ENCODE results near the gene NMNAT2. TPM values are rescaled to one million over a fixed set of nuclear protein-coding genes. Genes with fewer than 3 reads are reported as not detected.

NMNAT2 gene
- total and polyA plus RNA-seq, 9 donors = 0.49 to 2.5 (median 0.98) TPM

GRCh38 chr1:183370399-183371058, 47.7 kb downstream of the NMNAT2 start:
- 55% methylated on average over 2 of the region's 8 CpGs for WGBS (ENCODE audit: insufficient coverage)
- Histone ChIP-seq H3K27me3 (ENCODE audit: control insufficient read depth, insufficient read depth, low read length) (peaks cover 3% of the 10 kb centered on the region), H3K9me3 (replicated peaks; ENCODE audit: control insufficient read depth, low read depth, low read length) (no peaks in the 10 kb centered on the region), H3K4me3 (ENCODE audit: low read length) (no peak overlapping the region), H3K36me3 (ENCODE audit: control insufficient read depth, insufficient read depth, low read length) (no peaks in the 10 kb centered on the region), H3K27ac (ENCODE audit: low read length) (no peak overlapping the region), H3K4me1 (ENCODE audit: control insufficient read depth, insufficient read depth, low read length) (peaks cover 4% of the 10 kb centered on the region)
- DNase-seq = no peak

DNA sequence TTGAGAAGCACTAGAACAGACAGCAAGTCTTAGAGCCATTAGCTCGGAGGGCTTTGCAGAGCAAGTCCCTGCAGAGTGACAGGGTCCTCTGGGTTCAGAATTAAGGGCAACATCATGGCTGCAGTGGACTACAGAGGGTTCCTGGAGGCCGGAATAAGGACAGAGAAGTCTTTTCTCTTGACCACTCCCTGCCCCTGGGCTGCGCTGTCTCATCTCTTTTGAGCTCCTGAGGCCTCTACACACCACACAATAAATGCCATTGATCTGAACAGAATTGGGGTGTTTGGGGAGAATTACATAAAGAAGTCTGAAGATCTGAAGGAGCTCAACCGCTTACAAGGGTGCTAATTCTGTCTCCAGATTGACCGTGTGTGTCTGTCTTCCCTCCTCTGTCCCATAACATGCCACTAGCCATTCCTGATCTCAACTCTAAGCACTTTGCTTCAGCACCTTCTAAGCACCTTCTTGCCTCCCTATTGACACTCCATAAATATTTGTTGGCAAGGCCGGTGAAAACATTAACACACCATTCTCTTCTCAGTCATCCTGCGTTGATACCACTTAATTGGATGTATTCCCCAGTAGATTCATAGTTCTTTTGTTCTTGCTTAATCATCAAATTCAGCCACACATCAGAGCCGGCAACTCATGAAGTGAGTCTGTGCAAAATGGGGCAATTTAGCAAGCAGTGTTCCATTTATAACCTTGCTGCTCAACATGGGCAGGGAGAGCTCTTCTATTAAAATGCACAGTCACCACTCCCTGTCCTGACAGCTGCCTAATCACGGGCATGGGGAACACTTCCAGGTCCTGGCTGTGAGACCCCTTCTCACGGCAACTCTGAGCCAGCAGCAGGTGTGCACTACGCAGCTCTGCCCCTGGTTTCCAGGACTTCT, 49.7 kb downstream of the NMNAT2 start:
- H3K4me1 ChIP-seq (ENCODE audit: control insufficient read depth, insufficient read depth, low read length) = peaks cover 4% of the 10 kb centered on the region
- no peaks in the 10 kb centered on the region for H3K36me3 ChIP-seq (ENCODE audit: control insufficient read depth, insufficient read depth, low read length)
- H3K9me3 ChIP-seq (replicated peaks; ENCODE audit: control insufficient read depth, low read depth, low read length) = no peaks in the 10 kb centered on the region
- H3K27me3 ChIP-seq (ENCODE audit: control insufficient read depth, insufficient read depth, low read length) = peaks cover 3% of the 10 kb centered on the region
- H3K27ac ChIP-seq (ENCODE audit: low read length) = no peak overlapping the region
- WGBS (ENCODE audit: insufficient coverage) = 53% methylated on average over 8 of the region's 11 CpGs
- H3K4me3 ChIP-seq (ENCODE audit: low read length) = no peak overlapping the region
- no peak for DNase-seq

DNA sequence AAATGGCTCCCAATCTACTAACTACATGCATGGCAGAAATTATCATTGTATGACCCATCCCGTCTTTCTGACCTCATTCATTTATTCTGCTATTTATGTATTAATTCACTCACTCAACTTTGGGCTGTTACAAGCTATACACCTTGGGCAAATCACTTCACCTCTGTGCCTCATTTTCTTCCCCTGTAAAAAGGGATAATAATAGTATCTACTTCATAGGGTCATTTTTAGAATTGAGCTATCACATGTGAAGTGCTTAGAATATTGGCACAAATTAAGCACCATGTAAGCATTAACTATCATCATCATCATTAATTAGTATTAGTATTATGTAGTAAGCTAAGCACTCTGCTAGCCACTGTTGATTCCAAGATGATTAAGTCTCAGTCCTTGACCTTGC, 52.1 kb downstream of the NMNAT2 start:
- no CpG with 5 or more reads among the region's 1 CpG for WGBS (ENCODE audit: insufficient coverage)
- peaks cover 3% of the 10 kb centered on the region for H3K27me3 ChIP-seq (ENCODE audit: control insufficient read depth, insufficient read depth, low read length)
- H3K27ac ChIP-seq (ENCODE audit: low read length) = no peak overlapping the region
- H3K36me3 ChIP-seq (ENCODE audit: control insufficient read depth, insufficient read depth, low read length) = no peaks in the 10 kb centered on the region
- no peak overlapping the region for H3K4me3 ChIP-seq (ENCODE audit: low read length)
- no peaks in the 10 kb centered on the region for H3K4me1 ChIP-seq (ENCODE audit: control insufficient read depth, insufficient read depth, low read length)
- DNase-seq = no peak
- H3K9me3 ChIP-seq (replicated peaks; ENCODE audit: control insufficient read depth, low read depth, low read length) = no peaks in the 10 kb centered on the region

DNA sequence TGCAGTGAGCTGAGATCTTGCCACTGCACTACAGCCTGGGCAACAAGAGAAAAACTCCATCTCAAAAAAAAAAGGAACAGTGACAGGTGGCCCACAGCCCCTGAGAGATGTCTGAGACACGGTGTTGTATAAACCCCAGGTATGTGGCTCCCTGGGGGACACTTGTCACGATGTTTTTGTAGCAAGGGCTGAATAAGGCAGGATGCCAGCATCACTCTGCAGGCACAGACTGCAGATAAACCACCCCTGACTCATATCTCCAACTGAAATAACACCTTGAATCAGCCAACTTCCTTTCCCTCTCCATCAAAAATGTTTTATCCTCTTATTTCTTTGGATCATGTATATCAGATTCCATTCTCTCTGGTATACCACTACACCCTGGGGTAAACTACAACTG, 52.5 kb downstream of the NMNAT2 start:
- WGBS (ENCODE audit: insufficient coverage) = no CpG with 5 or more reads among the region's 2 CpGs
- no peaks in the 10 kb centered on the region for H3K4me1 ChIP-seq (ENCODE audit: control insufficient read depth, insufficient read depth, low read length)
- no peaks in the 10 kb centered on the region for H3K9me3 ChIP-seq (replicated peaks; ENCODE audit: control insufficient read depth, low read depth, low read length)
- H3K27me3 ChIP-seq (ENCODE audit: control insufficient read depth, insufficient read depth, low read length) = peaks cover 3% of the 10 kb centered on the region
- H3K4me3 ChIP-seq (ENCODE audit: low read length) = no peak overlapping the region
- H3K27ac ChIP-seq (ENCODE audit: low read length) = no peak overlapping the region
- no peak for DNase-seq
- no peaks in the 10 kb centered on the region for H3K36me3 ChIP-seq (ENCODE audit: control insufficient read depth, insufficient read depth, low read length)

GRCh38 chr1:183365093-183365492, 53.1 kb downstream of the NMNAT2 start:
- H3K27ac ChIP-seq (ENCODE audit: low read length) = no peak overlapping the region
- H3K9me3 ChIP-seq (replicated peaks; ENCODE audit: control insufficient read depth, low read depth, low read length) = no peaks in the 10 kb centered on the region
- no peaks in the 10 kb centered on the region for H3K36me3 ChIP-seq (ENCODE audit: control insufficient read depth, insufficient read depth, low read length)
- DNase-seq = no peak
- H3K27me3 ChIP-seq (ENCODE audit: control insufficient read depth, insufficient read depth, low read length) = no peaks in the 10 kb centered on the region
- peaks cover 5% of the 10 kb centered on the region for H3K4me1 ChIP-seq (ENCODE audit: control insufficient read depth, insufficient read depth, low read length)
- 76% methylated on average over 4 of the region's 4 CpGs for WGBS (ENCODE audit: insufficient coverage)
- H3K4me3 ChIP-seq (ENCODE audit: low read length) = no peak overlapping the region

- WGBS (ENCODE audit: insufficient coverage) = no CpG with 5 or more reads among the region's 3 CpGs
- Histone ChIP-seq H3K27ac (ENCODE audit: low read length) (no peak overlapping the region), H3K36me3 (ENCODE audit: control insufficient read depth, insufficient read depth, low read length) (no peaks in the 10 kb centered on the region), H3K4me3 (ENCODE audit: low read length) (no peak overlapping the region), H3K9me3 (replicated peaks; ENCODE audit: control insufficient read depth, low read depth, low read length) (no peaks in the 10 kb centered on the region), H3K4me1 (ENCODE audit: control insufficient read depth, insufficient read depth, low read length) (peaks cover 5% of the 10 kb centered on the region), H3K27me3 (ENCODE audit: control insufficient read depth, insufficient read depth, low read length) (no peaks in the 10 kb centered on the region)
- no peak for DNase-seq
These were observed 54.2 kb downstream of the NMNAT2 start for GRCh38 chr1:183363972-183364371.

- no peaks in the 10 kb centered on the region for H3K36me3 ChIP-seq (ENCODE audit: control insufficient read depth, insufficient read depth, low read length)
- no peaks in the 10 kb centered on the region for H3K9me3 ChIP-seq (replicated peaks; ENCODE audit: control insufficient read depth, low read depth, low read length)
- 57% methylated on average over 3 of the region's 4 CpGs for WGBS (ENCODE audit: insufficient coverage)
- H3K27ac ChIP-seq (ENCODE audit: low read length) = no peak overlapping the region
- no peak overlapping the region for H3K4me3 ChIP-seq (ENCODE audit: low read length)
- peaks cover 5% of the 10 kb centered on the region for H3K4me1 ChIP-seq (ENCODE audit: control insufficient read depth, insufficient read depth, low read length)
- DNase-seq = no peak
- H3K27me3 ChIP-seq (ENCODE audit: control insufficient read depth, insufficient read depth, low read length) = no peaks in the 10 kb centered on the region
These were observed 57.1 kb downstream of the NMNAT2 start for GRCh38 chr1:183361081-183361480.

DNA sequence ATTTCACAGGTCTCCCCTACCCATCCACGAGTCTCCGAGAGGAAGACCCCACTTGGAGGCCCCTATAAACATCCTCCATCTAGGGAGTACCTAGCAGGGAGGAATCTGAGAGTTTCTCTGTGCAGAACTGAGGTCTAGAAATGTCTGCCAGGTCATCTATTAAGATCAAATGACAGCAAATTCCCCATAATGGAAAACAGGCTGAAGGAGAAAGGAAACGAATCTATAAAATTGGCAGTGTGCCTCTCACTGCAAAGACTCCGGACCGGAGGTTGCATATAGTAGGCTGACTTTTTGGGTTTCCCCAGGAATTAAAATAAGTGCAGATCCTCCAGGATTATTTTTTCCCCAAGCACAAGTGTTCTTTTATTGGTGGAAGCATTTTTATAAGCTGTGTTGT, 57.7 kb downstream of the NMNAT2 start:
- no peaks in the 10 kb centered on the region for H3K9me3 ChIP-seq (replicated peaks; ENCODE audit: control insufficient read depth, low read depth, low read length)
- no peak overlapping the region for H3K27ac ChIP-seq (ENCODE audit: low read length)
- peaks cover 5% of the 10 kb centered on the region for H3K4me1 ChIP-seq (ENCODE audit: control insufficient read depth, insufficient read depth, low read length)
- no peaks in the 10 kb centered on the region for H3K36me3 ChIP-seq (ENCODE audit: control insufficient read depth, insufficient read depth, low read length)
- no peak overlapping the region for H3K4me3 ChIP-seq (ENCODE audit: low read length)
- peak; percentile 75 for DNase-seq
- no peaks in the 10 kb centered on the region for H3K27me3 ChIP-seq (ENCODE audit: control insufficient read depth, insufficient read depth, low read length)
- no CpG with 5 or more reads among the region's 5 CpGs for WGBS (ENCODE audit: insufficient coverage)

GRCh38 chr1:183356534-183357182, 61.5 kb downstream of the NMNAT2 start:
- Histone ChIP-seq H3K36me3 (ENCODE audit: control insufficient read depth, insufficient read depth, low read length) (no peaks in the 10 kb centered on the region), H3K27me3 (ENCODE audit: control insufficient read depth, insufficient read depth, low read length) (no peaks in the 10 kb centered on the region), H3K9me3 (replicated peaks; ENCODE audit: control insufficient read depth, low read depth, low read length) (no peaks in the 10 kb centered on the region), H3K27ac (ENCODE audit: low read length) (no peak overlapping the region), H3K4me1 (ENCODE audit: control insufficient read depth, insufficient read depth, low read length) (peaks cover 5% of the 10 kb centered on the region), H3K4me3 (ENCODE audit: low read length) (no peak overlapping the region)
- 100% methylated on average over 1 of the region's 6 CpGs for WGBS (ENCODE audit: insufficient coverage)
- no peak for DNase-seq

DNA sequence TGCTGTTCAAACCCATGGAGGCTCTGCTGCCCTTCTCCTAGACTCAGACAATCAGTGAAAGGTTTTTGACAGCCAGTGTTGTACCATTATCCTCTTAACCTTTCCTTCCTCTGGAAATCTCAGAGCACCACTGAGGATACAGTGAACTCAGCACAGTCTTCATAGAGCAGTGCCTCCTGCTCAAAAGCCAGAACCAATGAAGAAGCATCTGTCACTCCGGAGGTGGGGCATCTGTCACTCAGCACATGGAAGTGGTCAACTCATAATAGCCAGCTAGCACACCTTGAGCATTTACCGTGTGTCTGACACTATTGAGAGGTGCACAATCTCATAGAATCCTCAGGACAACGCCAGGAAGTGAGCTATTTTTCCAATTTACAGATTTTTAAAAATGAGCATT, 62.4 kb downstream of the NMNAT2 start:
- H3K27ac ChIP-seq (ENCODE audit: low read length) = no peak overlapping the region
- WGBS (ENCODE audit: insufficient coverage) = 29% methylated on average over 1 of the region's 3 CpGs

More for the DNA sequence above, 62.4 kb downstream of the NMNAT2 start:
- H3K4me1 ChIP-seq (ENCODE audit: control insufficient read depth, insufficient read depth, low read length) = peaks cover 5% of the 10 kb centered on the region
- H3K27me3 ChIP-seq (ENCODE audit: control insufficient read depth, insufficient read depth, low read length) = no peaks in the 10 kb centered on the region
- DNase-seq = no peak
- H3K4me3 ChIP-seq (ENCODE audit: low read length) = no peak overlapping the region
- H3K36me3 ChIP-seq (ENCODE audit: control insufficient read depth, insufficient read depth, low read length) = no peaks in the 10 kb centered on the region
- H3K9me3 ChIP-seq (replicated peaks; ENCODE audit: control insufficient read depth, low read depth, low read length) = no peaks in the 10 kb centered on the region
